Uterus (tissue), 4 donors: ENCODE data around the gene TNFRSF4. TPM values are rescaled to one million over a fixed set of nuclear protein-coding genes. Genes with fewer than 3 reads are reported as not detected.

Source experiments
- DNase-seq, 2 donors: peaks; one replicate each; pipeline ENCODE4 v3.0.0-alpha.2; 2019 to 2020
- H3K27ac ChIP-seq, 2 donors: fragments of 200-600 bp; sonication (generic); 1 replicate in 1 of 2; 2 replicates in 1 of 2; pipeline ENCODE4 v1.5.1; 2016 to 2018
- H3K27me3 ChIP-seq, 2 donors: fragments of 200-600 bp; sonication (generic); one replicate each; pipeline ENCODE4 v1.5.1; 2018 to 2019; ENCODE audit warnings: control low read depth in 1 of 2
- H3K36me3 ChIP-seq, 2 donors: fragments of 200-600 bp; sonication (generic); one replicate each; pipeline ENCODE4 v1.5.1; 2019; ENCODE audit warnings: control low read depth in 1 of 2
- H3K4me1 ChIP-seq, 2 donors: fragments of 200-600 bp; sonication (generic); one replicate each; pipeline ENCODE4 v1.5.1; 2018 to 2019; ENCODE audit warnings: control low read depth in 1 of 2
- H3K4me3 ChIP-seq, 2 donors: fragments of 200-600 bp; sonication (generic); 1 replicate in 1 of 2; 2 replicates in 1 of 2; pipeline ENCODE4 v1.5.1; 2018 to 2019; ENCODE audit warnings: mild to moderate bottlenecking in 1 of 2
- H3K9me3 ChIP-seq, 2 donors: fragments of 200-600 bp; sonication (generic); one replicate each; pipeline ENCODE4 v1.5.1; 2019; ENCODE audit warnings: control low read depth in 1 of 2
- CTCF ChIP-seq, 4 experiments: fragments of 200-600 bp in 2 of 4; fragments of 450-650 bp in 2 of 4; sonication (generic) in 2 of 4; IDR thresholded peaks; one replicate each; pipeline ENCODE4 v1.5.1; 2016 to 2019; ENCODE audit warnings: antibody characterized with exemption in 4 of 4, mild to moderate bottlenecking in 2 of 4, moderate library complexity in 1 of 4
- POLR2A ChIP-seq, 2 donors: fragments of 450-650 bp; IDR thresholded peaks; one replicate each; pipeline ENCODE4 v1.6.1; 2016; ENCODE audit warnings: antibody characterized with exemption in 2 of 2, mild to moderate bottlenecking in 1 of 2, moderate library complexity in 1 of 2
- intact Hi-C: fragments of 100-400 bp; cut with DNase I; formaldehyde crosslinking; loops from one replicate; pipeline ENCODE4 v1.15.1; 2023; ENCODE audit warnings: low total_unique reads
- total RNA-seq, 4 donors: library from RNA; depleted of rRNA in 3 of 4; stranded (reverse); fragments of >200 nt in 3 of 4; gene quantifications; one replicate each; pipeline versions ENCODE4 v1.1.0 to v1.2.4, GENCODE V29; 2014 to 2023
- donor health status: DM: yes; HTN: yes; CAD: no.

The TNFRSF4 gene
- total RNA-seq, 4 donors from 2014 or later = 1.3 to 1.5 TPM; not detected in 2

GRCh38 chr1:1168451-1169411, 45.2 kb downstream of the TNFRSF4 start:
- no peak overlapping the region for H3K4me3 ChIP-seq
- peaks cover 7 to 9% of the 10 kb centered on the region in 2 donors for H3K27me3 ChIP-seq
- no peaks in the 10 kb centered on the region for H3K36me3 ChIP-seq
- H3K9me3 ChIP-seq = no peaks in the 10 kb centered on the region
- no peaks in the 10 kb centered on the region for H3K4me1 ChIP-seq
- no peak overlapping the region for H3K27ac ChIP-seq
- intact Hi-C loops = no loop called here
- no peak for DNase-seq
- TF ChIP-seq POLR2A (IDR thresholded peaks at IDR 0.05) (no peak), CTCF (IDR thresholded peaks at IDR 0.05) (no peak)

GRCh38 chr1:1167841-1168450, 46.0 kb downstream of the TNFRSF4 start:
- Histone ChIP-seq H3K4me3 (no peak overlapping the region), H3K36me3 (no peaks in the 10 kb centered on the region), H3K4me1 (no peaks in the 10 kb centered on the region), H3K27me3 (peaks cover 0 to 4% of the 10 kb centered on the region in 2 donors), H3K27ac (no peak overlapping the region), H3K9me3 (no peaks in the 10 kb centered on the region)
- DNase-seq = no peak
- intact Hi-C loops = no loop called here
- TF ChIP-seq POLR2A (IDR thresholded peaks at IDR 0.05) = no peak
- no peak for TF ChIP-seq CTCF (IDR thresholded peaks at IDR 0.05)

- Histone ChIP-seq H3K9me3 (no peaks in the 10 kb centered on the region), H3K4me1 (no peaks in the 10 kb centered on the region), H3K27ac (no peak overlapping the region), H3K36me3 (no peaks in the 10 kb centered on the region), H3K4me3 (no peak overlapping the region), H3K27me3 (no peaks in the 10 kb centered on the region)
- no peak for TF ChIP-seq CTCF (IDR thresholded peaks at IDR 0.05)
- TF ChIP-seq POLR2A (IDR thresholded peaks at IDR 0.05) = no peak
- no peak for DNase-seq
- intact Hi-C loops = no loop called here
These were observed 46.5 kb downstream of the TNFRSF4 start for GRCh38 chr1:1167398-1167821.

GRCh38 chr1:1166642-1167397, 47.1 kb downstream of the TNFRSF4 start:
- no peak overlapping the region for H3K27ac ChIP-seq
- H3K4me3 ChIP-seq = no peak overlapping the region
- H3K4me1 ChIP-seq = no peaks in the 10 kb centered on the region
- intact Hi-C loops = no loop called here
- no peaks in the 10 kb centered on the region for H3K27me3 ChIP-seq
- H3K9me3 ChIP-seq = no peaks in the 10 kb centered on the region
- H3K36me3 ChIP-seq = no peaks in the 10 kb centered on the region
- no peak for DNase-seq
- TF ChIP-seq CTCF (IDR thresholded peaks at IDR 0.05) (no peak), POLR2A (IDR thresholded peaks at IDR 0.05) (no peak)
